Gastrocnemius medialis (tissue), 4 donors: ENCODE results near the gene PTGR3.

Experiments used
- POLR2A ChIP-seq, 2 donors: fragments of 450-650 bp; IDR thresholded peaks; one replicate each; pipeline ENCODE4 v1.6.1; 2017; ENCODE audit warnings: antibody characterized with exemption in 2 of 2, mild to moderate bottlenecking in 2 of 2, moderate library complexity in 2 of 2
- TF ChIP-seq, protein P1 (sequence below), 5 experiments: fragments of 450-650 bp in 3 of 5; fragments of 200-600 bp in 2 of 5; sonication (generic) in 2 of 5; IDR thresholded peaks in 4 of 5; conservative IDR thresholded peaks in 1 of 5; 1 replicate in 4 of 5; 2 replicates in 1 of 5; pipeline ENCODE4 v1.5.1; 2016 to 2019; ENCODE audit warnings: antibody characterized with exemption in 5 of 5, mild to moderate bottlenecking in 3 of 5, moderate library complexity in 3 of 5

GRCh38 chr18:75163736-75164135, 45.2 kb downstream of the PTGR3 start:
- TF ChIP-seq, protein P1, sequence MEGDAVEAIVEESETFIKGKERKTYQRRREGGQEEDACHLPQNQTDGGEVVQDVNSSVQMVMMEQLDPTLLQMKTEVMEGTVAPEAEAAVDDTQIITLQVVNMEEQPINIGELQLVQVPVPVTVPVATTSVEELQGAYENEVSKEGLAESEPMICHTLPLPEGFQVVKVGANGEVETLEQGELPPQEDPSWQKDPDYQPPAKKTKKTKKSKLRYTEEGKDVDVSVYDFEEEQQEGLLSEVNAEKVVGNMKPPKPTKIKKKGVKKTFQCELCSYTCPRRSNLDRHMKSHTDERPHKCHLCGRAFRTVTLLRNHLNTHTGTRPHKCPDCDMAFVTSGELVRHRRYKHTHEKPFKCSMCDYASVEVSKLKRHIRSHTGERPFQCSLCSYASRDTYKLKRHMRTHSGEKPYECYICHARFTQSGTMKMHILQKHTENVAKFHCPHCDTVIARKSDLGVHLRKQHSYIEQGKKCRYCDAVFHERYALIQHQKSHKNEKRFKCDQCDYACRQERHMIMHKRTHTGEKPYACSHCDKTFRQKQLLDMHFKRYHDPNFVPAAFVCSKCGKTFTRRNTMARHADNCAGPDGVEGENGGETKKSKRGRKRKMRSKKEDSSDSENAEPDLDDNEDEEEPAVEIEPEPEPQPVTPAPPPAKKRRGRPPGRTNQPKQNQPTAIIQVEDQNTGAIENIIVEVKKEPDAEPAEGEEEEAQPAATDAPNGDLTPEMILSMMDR (IDR thresholded peaks at IDR 0.05 in 4 of 5, conservative IDR thresholded peaks at IDR 0.05 in 1 of 5): no peak
- no peak for TF ChIP-seq POLR2A (IDR thresholded peaks at IDR 0.05)
